Caco-2 (cell line): Measurements from ENCODE around the gene ARHGAP24. TPM values are rescaled to one million over a fixed set of nuclear protein-coding genes. Genes with fewer than 3 reads are reported as not detected.

Experiments used
- BruUV-seq: library from RNA; stranded (reverse); fragments of 400-500 nt; replicated peaks from 2 replicates; lab custom pipeline; 2021; lab: Mats Ljungman, UMichigan
- CTCF ChIA-PET: fragments of 300-600 bp; sonication (Branson Sonifier 250); formaldehyde crosslinking; loops from one replicate; lab custom pipeline; 2022; ENCODE audit warnings: antibody characterized with exemption; lab: Charles Lee
- POLR2A ChIA-PET: fragments of 300-600 bp; sonication (Branson Sonifier 250); formaldehyde crosslinking; loops from one replicate; lab custom pipeline; 2022; ENCODE audit warnings: antibody characterized with exemption; lab: Charles Lee
- DNase-seq, 2 experiments: peaks; one replicate each; pipeline versions ENCODE4 v3.0.0 to v3.0.0-alpha.2; 2020 to 2022
- H3K27me3 ChIP-seq: replicated peaks from 2 replicates; pipeline ENCODE4 v1.6.0; 2011; ENCODE audit warnings: low read length; ENCODE audit not compliant: control insufficient read depth, insufficient read depth
- H3K36me3 ChIP-seq: 2 replicates; pipeline ENCODE4 v1.5.1; 2011; ENCODE audit warnings: low read length; ENCODE audit not compliant: control insufficient read depth, insufficient read depth
- H3K4me1 ChIP-seq: fragments of 250-450 bp; sonication (Bioruptor Pico); 2 replicates; pipeline ENCODE4 v1.5.1; 2020; ENCODE audit warnings: mild to moderate bottlenecking
- H3K4me3 ChIP-seq: 2 replicates; pipeline ENCODE4 v1.5.1; 2011; ENCODE audit warnings: low read depth, mild to moderate bottlenecking, control low read depth, low read length
- H3K9me3 ChIP-seq: fragments of 250-450 bp; sonication (Bioruptor Pico); 2 replicates; pipeline ENCODE4 v1.5.1; 2020; ENCODE audit warnings: mild to moderate bottlenecking, moderate library complexity
- H3K27ac Mint-ChIP-seq: one replicate; pipeline ENCODE4 v1.8.0; 2022; ENCODE audit warnings: mixed read lengths; ENCODE audit not compliant: unreplicated experiment
- H3K27me3 Mint-ChIP-seq: one replicate; pipeline ENCODE4 v1.8.0; 2022; ENCODE audit warnings: mixed read lengths; ENCODE audit not compliant: insufficient read depth, unreplicated experiment
- H3K36me3 Mint-ChIP-seq: one replicate; pipeline ENCODE4 v1.8.0; 2022; ENCODE audit warnings: mild to moderate bottlenecking, mixed read lengths; ENCODE audit not compliant: insufficient read depth, unreplicated experiment
- H3K4me1 Mint-ChIP-seq: one replicate; pipeline ENCODE4 v1.8.0; 2022; ENCODE audit warnings: low read depth, mixed read lengths; ENCODE audit not compliant: unreplicated experiment
- H3K4me3 Mint-ChIP-seq: one replicate; pipeline ENCODE4 v1.8.0; 2022; ENCODE audit warnings: mild to moderate bottlenecking, moderate library complexity, mixed read lengths; ENCODE audit not compliant: unreplicated experiment
- H3K9me3 Mint-ChIP-seq: one replicate; pipeline ENCODE4 v1.8.0; 2022; ENCODE audit warnings: mixed read lengths; ENCODE audit not compliant: unreplicated experiment
- CTCF ChIP-seq, 2 experiments: fragments of 200-600 bp in 1 of 2; IDR thresholded peaks; 1 replicate in 1 of 2; 2 replicates in 1 of 2; pipeline versions ENCODE4 v1.5.1 to v1.8.0; 2011 to 2022; ENCODE audit warnings: antibody characterized with exemption in 1 of 2, control low read depth in 1 of 2, inconsistent platforms in 1 of 2, low read depth in 1 of 2, low read length in 1 of 2, mild to moderate bottlenecking in 1 of 2, moderate library complexity in 1 of 2; ENCODE audit not compliant: insufficient read depth in 1 of 2, severe bottlenecking in 1 of 2, unreplicated experiment in 1 of 2
- intact Hi-C: fragments of 100-400 bp; cut with micrococcal nuclease; formaldehyde crosslinking; loops from one replicate; pipeline ENCODE4 v1.10.0; 2022; ENCODE audit not compliant: unreplicated experiment
- total RNA-seq: library from RNA; stranded (reverse); gene quantifications from 2 replicates; pipeline ENCODE4 v1.2.3, GENCODE V29; 2022

Gene ARHGAP24
- total RNA-seq, 1 experiment from 2014 or later: 2.8 TPM

GRCh38 chr4:85732124-85732523, 257.2 kb downstream of the ARHGAP24 start:
- no peak for DNase-seq
- H3K27ac Mint-ChIP-seq: no peak overlapping the region
- H3K36me3 ChIP-seq: no peaks in the 10 kb centered on the region
- POLR2A ChIA-PET: no interaction called here
- no peaks in the 10 kb centered on the region for H3K36me3 Mint-ChIP-seq
- CTCF ChIA-PET: no interaction called here
- no peaks in the 10 kb centered on the region for H3K9me3 Mint-ChIP-seq
- BruUV-seq: no TSS peak
- peaks cover 7% of the 10 kb centered on the region for H3K27me3 Mint-ChIP-seq
- H3K4me3 Mint-ChIP-seq: no peak overlapping the region
- intact Hi-C loops: no loop called here
- H3K27me3 ChIP-seq: no peaks in the 10 kb centered on the region
- H3K4me3 ChIP-seq: no peak overlapping the region
- no peaks in the 10 kb centered on the region for H3K4me1 ChIP-seq
- H3K9me3 ChIP-seq: no peaks in the 10 kb centered on the region; the same call in 1 of the 2 replicates
- TF ChIP-seq CTCF (IDR thresholded peaks at IDR 0.05; ENCODE audit: insufficient read depth in 1 of 2, low read depth in 1 of 2, low read length in 1 of 2, severe bottlenecking in 1 of 2, unreplicated experiment in 1 of 2): no peak
- no peaks in the 10 kb centered on the region for H3K4me1 Mint-ChIP-seq

GRCh38 chr4:85733798-85734197, 258.8 kb downstream of the ARHGAP24 start:
- intact Hi-C loops: no loop called here
- Mint-ChIP-seq H3K4me1 (no peaks in the 10 kb centered on the region), H3K4me3 (no peak overlapping the region), H3K36me3 (no peaks in the 10 kb centered on the region), H3K27me3 (peaks cover 7% of the 10 kb centered on the region), H3K9me3 (no peaks in the 10 kb centered on the region), H3K27ac (no peak overlapping the region)
- Histone ChIP-seq H3K9me3 (no peaks in the 10 kb centered on the region; the same call in 1 of the 2 replicates), H3K4me3 (no peak overlapping the region), H3K36me3 (no peaks in the 10 kb centered on the region), H3K27me3 (no peaks in the 10 kb centered on the region), H3K4me1 (no peaks in the 10 kb centered on the region)
- CTCF ChIA-PET: no interaction called here
- no peak for DNase-seq
- POLR2A ChIA-PET: no interaction called here
- BruUV-seq: no TSS peak
- TF ChIP-seq CTCF (IDR thresholded peaks at IDR 0.05; ENCODE audit: insufficient read depth in 1 of 2, low read depth in 1 of 2, low read length in 1 of 2, severe bottlenecking in 1 of 2, unreplicated experiment in 1 of 2): no peak

- H3K27me3 Mint-ChIP-seq: peaks cover 7% of the 10 kb centered on the region
- H3K36me3 ChIP-seq: no peaks in the 10 kb centered on the region
- H3K4me3 Mint-ChIP-seq: no peak overlapping the region
- CTCF ChIA-PET: no interaction called here
- POLR2A ChIA-PET: no interaction called here
- H3K4me1 ChIP-seq: no peaks in the 10 kb centered on the region
- H3K36me3 Mint-ChIP-seq: no peaks in the 10 kb centered on the region
- no peak for TF ChIP-seq CTCF (IDR thresholded peaks at IDR 0.05; ENCODE audit: insufficient read depth in 1 of 2, low read depth in 1 of 2, low read length in 1 of 2, severe bottlenecking in 1 of 2, unreplicated experiment in 1 of 2)
- H3K9me3 Mint-ChIP-seq: no peaks in the 10 kb centered on the region
- H3K4me1 Mint-ChIP-seq: no peaks in the 10 kb centered on the region
- H3K27me3 ChIP-seq: no peaks in the 10 kb centered on the region
- no peak overlapping the region for H3K27ac Mint-ChIP-seq
- H3K9me3 ChIP-seq: no peaks in the 10 kb centered on the region; the same call in 1 of the 2 replicates
- intact Hi-C loops: no loop called here
- no peak for DNase-seq
- no TSS peak for BruUV-seq
- H3K4me3 ChIP-seq: no peak overlapping the region
These were observed 259.5 kb downstream of the ARHGAP24 start for GRCh38 chr4:85734424-85734831.
